Endothelial cell of umbilical vein (primary cell): ENCODE measurements around the gene SLC22A23. TPM values are rescaled to one million over a fixed set of nuclear protein-coding genes. Genes with fewer than 3 reads are reported as not detected.

Source experiments
- BruUV-seq: library from RNA; stranded (reverse); fragments of 400-500 nt; replicated peaks from 2 replicates; lab custom pipeline; 2021; lab: Mats Ljungman, UMichigan
- CTCF ChIA-PET: fragments of 300-600, 350-600 bp; sonication (Branson Sonifier 250); formaldehyde crosslinking; loops from one replicate; lab custom pipeline; 2021; ENCODE audit warnings: antibody characterized with exemption, inconsistent platforms; lab: Charles Lee
- POLR2A ChIA-PET: fragments of 300-600, 350-600 bp; sonication (Branson Sonifier 250); formaldehyde crosslinking; loops from one replicate; lab custom pipeline; 2021; ENCODE audit warnings: antibody characterized with exemption, inconsistent platforms; lab: Charles Lee
- DNase-seq: peaks from one replicate; pipeline ENCODE4 v3.0.0-alpha.2; 2011; ENCODE audit warnings: low read depth, low spot score
- FAIRE-seq: peaks from 2 replicates; lab custom pipeline; 2011; peaks lifted over from hg19 to GRCh38; lab: Jason Lieb, UNC
- H2AFZ ChIP-seq: 2 replicates; pipeline ENCODE4 v1.6.0; 2012; ENCODE audit warnings: low read depth, low read length, control low read depth, inconsistent platforms
- H3K27ac ChIP-seq: 2 replicates; pipeline ENCODE4 v1.5.1; 2011; ENCODE audit warnings: low read depth, mild to moderate bottlenecking, control low read depth, low read length, moderate library complexity; ENCODE audit not compliant: insufficient read depth
- H3K27me3 ChIP-seq, 2 experiments: 2 replicates each; pipeline versions ENCODE4 v1.6.0 to v1.6.1; 2011; ENCODE audit warnings: low read length in 2 of 2, mixed read lengths in 1 of 2; ENCODE audit not compliant: control insufficient read depth in 2 of 2, insufficient read depth in 2 of 2
- H3K36me3 ChIP-seq, 2 experiments: 2 replicates in 1 of 2; 3 replicates in 1 of 2; pipeline ENCODE4 v1.5.1; 2011; ENCODE audit warnings: low read length in 2 of 2, mild to moderate bottlenecking in 1 of 2, moderate library complexity in 1 of 2; ENCODE audit not compliant: control insufficient read depth in 2 of 2, insufficient read depth in 2 of 2; ENCODE audit errors: extremely low read depth in 1 of 2
- H3K4me1 ChIP-seq: 3 replicates; pipeline ENCODE4 v1.5.1; 2011; ENCODE audit warnings: mild to moderate bottlenecking, low read length; ENCODE audit not compliant: control insufficient read depth, insufficient read depth; ENCODE audit errors: extremely low read depth
- H3K4me2 ChIP-seq: 2 replicates; pipeline ENCODE4 v1.6.1; 2011; ENCODE audit warnings: low read length, control low read depth, mixed read lengths; ENCODE audit not compliant: insufficient read depth
- H3K4me3 ChIP-seq, 3 experiments: fragments of 200-600 bp in 1 of 3; sonication (generic), shearing (Covaris generic) in 1 of 3; replicated peaks in 1 of 3; 2 replicates each; pipeline ENCODE4 v1.5.1; 2011 to 2016; ENCODE audit warnings: control low read depth in 3 of 3, low read length in 3 of 3, mild to moderate bottlenecking in 2 of 3, inconsistent platforms in 1 of 3, low read depth in 1 of 3, moderate library complexity in 1 of 3; ENCODE audit not compliant: insufficient read depth in 1 of 3
- H3K79me2 ChIP-seq: 2 replicates; pipeline ENCODE4 v1.6.0; 2012; ENCODE audit warnings: low read length, inconsistent platforms; ENCODE audit not compliant: control insufficient read depth, insufficient read depth
- H3K9ac ChIP-seq: replicated peaks from 2 replicates; pipeline ENCODE3; 2011; ENCODE audit warnings: low read length, control low read depth; ENCODE audit not compliant: insufficient read depth; ENCODE audit errors: extremely low read depth
- H3K9me1 ChIP-seq: replicated peaks from 3 replicates; pipeline ENCODE4 v1.6.0; 2011; ENCODE audit warnings: mild to moderate bottlenecking, low read length; ENCODE audit not compliant: control insufficient read depth, insufficient read depth; ENCODE audit errors: extremely low read depth
- H3K9me3 ChIP-seq: replicated peaks from 2 replicates; pipeline ENCODE4 v1.5.1; 2012; ENCODE audit warnings: low read length, inconsistent platforms; ENCODE audit not compliant: control insufficient read depth, insufficient read depth
- H4K20me1 ChIP-seq: replicated peaks from 2 replicates; pipeline ENCODE3; 2011; ENCODE audit warnings: mild to moderate bottlenecking, low read length; ENCODE audit not compliant: control insufficient read depth, insufficient read depth; ENCODE audit errors: extremely low read depth
- CTCF ChIP-seq, 2 donors: IDR thresholded peaks; 1 replicate in 1 of 2; 2 replicates in 1 of 2; pipeline ENCODE4 v1.5.1; 2011; ENCODE audit warnings: low read length in 2 of 2, mild to moderate bottlenecking in 2 of 2, moderate library complexity in 2 of 2, control low read depth in 1 of 2, inconsistent platforms in 1 of 2, low read depth in 1 of 2; ENCODE audit not compliant: insufficient read depth in 1 of 2; ENCODE audit errors: extremely low read depth in 1 of 2
- EZH2 ChIP-seq: IDR thresholded peaks from 2 replicates; pipeline ENCODE4 v1.6.1; 2012; ENCODE audit warnings: borderline replicate concordance, low read depth, mild to moderate bottlenecking, moderate library complexity, low read length, inconsistent platforms; ENCODE audit not compliant: severe bottlenecking
- FOS ChIP-seq: IDR thresholded peaks from 2 replicates; pipeline ENCODE4 v1.6.1; 2011; ENCODE audit warnings: mild to moderate bottlenecking, low read length, moderate library complexity, borderline replicate concordance; ENCODE audit not compliant: insufficient read depth
- GATA2 ChIP-seq: IDR thresholded peaks from 2 replicates; pipeline ENCODE4 v1.7.0; 2011; ENCODE audit warnings: low read depth, mild to moderate bottlenecking, moderate library complexity, mixed read lengths, low read length; ENCODE audit not compliant: insufficient read length, insufficient read depth
- JUN ChIP-seq: IDR thresholded peaks from 2 replicates; pipeline ENCODE4 v1.6.1; 2011; ENCODE audit warnings: borderline replicate concordance, low read depth; ENCODE audit not compliant: insufficient read length, insufficient read depth
- MAX ChIP-seq: IDR thresholded peaks from 2 replicates; pipeline ENCODE4 v1.6.1; 2011; ENCODE audit not compliant: insufficient read depth, insufficient read length
- MYC ChIP-seq: IDR thresholded peaks from one replicate; pipeline ENCODE4 v1.6.1; 2011; ENCODE audit warnings: mild to moderate bottlenecking, low read depth, low read length
- POLR2A ChIP-seq: IDR thresholded peaks from 2 replicates; pipeline ENCODE4 v1.6.1; 2012; ENCODE audit warnings: low read depth, mild to moderate bottlenecking, control low read depth, low read length
- POLR2AphosphoS5 ChIP-seq: IDR thresholded peaks from 2 replicates; pipeline ENCODE4 v1.6.1; 2012; ENCODE audit warnings: low read depth, mild to moderate bottlenecking, control low read depth, low read length, moderate library complexity; ENCODE audit not compliant: insufficient read depth
- dilution Hi-C: fragments of 300-500 bp; cut with MboI; formaldehyde crosslinking; loops from one replicate; pipeline ENCODE4 v1.15.0; 2019; ENCODE audit warnings: low sequenced_read_pairs; ENCODE audit not compliant: extremely low pct_ligation_motif_present
- intact Hi-C: fragments of 100-400 bp; cut with micrococcal nuclease; formaldehyde crosslinking; loops from one replicate; pipeline ENCODE4 v1.10.0; 2022
- polyA plus RNA-seq, 4 experiments: library from polyadenylated mRNA; depleted of rRNA in 3 of 4; stranded (reverse) in 3 of 4; unstranded in 1 of 4; fragments of >200 nt; gene quantifications; 2 replicates each; pipeline versions ENCODE4 v1.2.1 to v1.2.3, GENCODE V29; 2011 to 2012; ENCODE audit warnings: missing spikeins in 1 of 4
- total RNA-seq: library from RNA; stranded (reverse); gene quantifications from 2 replicates; pipeline ENCODE4 v1.2.3, GENCODE V29; 2021

The SLC22A23 gene
- total and polyA plus RNA-seq, 2 donors (not counting 3 experiments of a cell fraction or from before 2014, with no cell fraction given), result 4.2 to 14.3 TPM

GRCh38 chr6:3326981-3327380, 129.9 kb downstream of the SLC22A23 start:
- TF ChIP-seq POLR2A, result no peak
- TF ChIP-seq POLR2AphosphoS5, result no peak
- FAIRE-seq, result no peak
- no peak overlapping the region for H3K4me3 ChIP-seq

GRCh38 chr6:3326184-3326971, 130.5 kb downstream of the SLC22A23 start:
- ChIA-PET POLR2A (no interaction called here), CTCF (interaction anchor here (2.2 kb wide), 1 partner anchor 85 kb away, joined by 8 read pairs; no protein-coding TSS in a partner anchor)
- no peaks in the 10 kb centered on the region for H3K9me1 ChIP-seq
- no peaks in the 10 kb centered on the region for H3K27me3 ChIP-seq
- BruUV-seq, result no TSS peak
- peaks cover 23% of the 10 kb centered on the region for H3K4me1 ChIP-seq
- no peaks in the 10 kb centered on the region for H3K79me2 ChIP-seq
- H3K9ac ChIP-seq, result no peak overlapping the region
- no peaks in the 10 kb centered on the region for H3K9me3 ChIP-seq
- no peak for TF ChIP-seq POLR2A
- no peak for TF ChIP-seq POLR2AphosphoS5
- no peak for TF ChIP-seq FOS
- TF ChIP-seq EZH2, result no peak
- no peak for TF ChIP-seq MYC
- no peak for TF ChIP-seq JUN
- no peak for TF ChIP-seq GATA2
- TF ChIP-seq CTCF (IDR thresholded peaks at IDR 0.05; ENCODE audit: extremely low read depth in 1 of 2, insufficient read depth in 1 of 2, low read depth in 1 of 2, low read length in 2 of 2), result no peak
- TF ChIP-seq MAX, result no peak
- no peaks in the 10 kb centered on the region for H4K20me1 ChIP-seq
- DNase-seq (no peak), FAIRE-seq (no peak)
- intact Hi-C loops (no loop called here), dilution Hi-C loops (no loop called here)
- H3K36me3 ChIP-seq, result no peaks in the 10 kb centered on the region
- H3K27ac ChIP-seq, result no peak overlapping the region
- H3K4me3 ChIP-seq, result no peak overlapping the region
- H3K4me2 ChIP-seq, result no peak overlapping the region
- H2AFZ ChIP-seq, result no peak overlapping the region

More at GRCh38 chr6:3326981-3327380, 129.9 kb downstream of the SLC22A23 start:
- CTCF ChIA-PET, result no interaction called here
- H3K27ac ChIP-seq, result no peak overlapping the region
- no peak overlapping the region for H2AFZ ChIP-seq
- no peaks in the 10 kb centered on the region for H3K9me3 ChIP-seq
- POLR2A ChIA-PET, result no interaction called here
- H4K20me1 ChIP-seq, result no peaks in the 10 kb centered on the region
- H3K27me3 ChIP-seq, result no peaks in the 10 kb centered on the region
- no peaks in the 10 kb centered on the region for H3K9me1 ChIP-seq
- no peak overlapping the region for H3K9ac ChIP-seq
- no peak for DNase-seq
- H3K4me1 ChIP-seq, result peaks cover 23% of the 10 kb centered on the region
- dilution Hi-C loops, result no loop called here
- no TSS peak for BruUV-seq
- H3K36me3 ChIP-seq, result no peaks in the 10 kb centered on the region
- no peak overlapping the region for H3K4me2 ChIP-seq
- intact Hi-C loops, result no loop called here
- H3K79me2 ChIP-seq, result no peaks in the 10 kb centered on the region
